ENCODE measurements around the gene SPATA22.
"Not testable (repeated sequence)": the region's sequence is repeated elsewhere in the genome, so short reads cannot be mapped to it uniquely, and the experiment has no call there.

Gene SPATA22, protein sequence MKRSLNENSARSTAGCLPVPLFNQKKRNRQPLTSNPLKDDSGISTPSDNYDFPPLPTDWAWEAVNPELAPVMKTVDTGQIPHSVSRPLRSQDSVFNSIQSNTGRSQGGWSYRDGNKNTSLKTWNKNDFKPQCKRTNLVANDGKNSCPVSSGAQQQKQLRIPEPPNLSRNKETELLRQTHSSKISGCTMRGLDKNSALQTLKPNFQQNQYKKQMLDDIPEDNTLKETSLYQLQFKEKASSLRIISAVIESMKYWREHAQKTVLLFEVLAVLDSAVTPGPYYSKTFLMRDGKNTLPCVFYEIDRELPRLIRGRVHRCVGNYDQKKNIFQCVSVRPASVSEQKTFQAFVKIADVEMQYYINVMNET

DNA sequence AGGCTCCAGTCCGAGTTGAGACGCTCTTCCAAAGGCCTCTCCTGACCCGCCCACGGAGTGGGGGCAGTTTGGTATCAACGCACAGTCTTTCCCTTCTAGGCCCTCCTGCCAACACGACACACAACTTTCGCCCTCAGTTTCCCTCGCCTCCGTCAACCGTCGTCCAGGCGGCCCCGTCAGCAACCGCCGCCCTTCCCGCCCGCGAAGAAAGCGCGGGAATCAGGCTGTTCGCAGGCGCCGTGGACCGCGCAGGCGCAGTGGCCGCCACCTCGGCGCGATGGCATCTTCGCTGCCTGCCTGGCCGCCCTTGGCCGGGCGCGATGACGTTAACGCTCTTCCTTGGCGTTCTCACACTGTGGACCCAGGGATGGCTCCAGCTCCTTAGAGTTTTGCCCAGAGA, at the start of gene SPATA22:
SPATA22 (minus strand) TSS at position 221 of the 400 bp plus-strand sequence. CDS start 2,494 bp downstream, outside the sequence.
- no peak for DNase-seq (ENCODE audit: low spot score)

DNA sequence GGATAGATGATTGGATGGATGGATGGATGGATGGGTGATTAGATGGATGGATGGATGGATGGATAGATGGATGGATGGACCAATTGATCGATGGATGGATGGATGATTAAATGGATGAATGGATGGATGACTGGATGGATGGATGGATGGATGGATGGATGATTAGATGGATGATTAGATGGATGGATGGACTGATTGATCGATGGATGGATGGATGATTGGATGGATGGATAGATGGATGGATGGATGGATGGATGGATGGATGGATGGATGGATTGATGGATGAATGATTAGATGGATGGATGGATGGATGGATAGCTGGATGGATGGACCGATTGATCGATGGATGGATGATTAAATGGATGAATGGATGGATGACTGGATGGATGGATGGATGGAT, 47.9 kb upstream of the SPATA22 start:
- DNase-seq (ENCODE audit: low spot score): not testable (repeated sequence)

DNA sequence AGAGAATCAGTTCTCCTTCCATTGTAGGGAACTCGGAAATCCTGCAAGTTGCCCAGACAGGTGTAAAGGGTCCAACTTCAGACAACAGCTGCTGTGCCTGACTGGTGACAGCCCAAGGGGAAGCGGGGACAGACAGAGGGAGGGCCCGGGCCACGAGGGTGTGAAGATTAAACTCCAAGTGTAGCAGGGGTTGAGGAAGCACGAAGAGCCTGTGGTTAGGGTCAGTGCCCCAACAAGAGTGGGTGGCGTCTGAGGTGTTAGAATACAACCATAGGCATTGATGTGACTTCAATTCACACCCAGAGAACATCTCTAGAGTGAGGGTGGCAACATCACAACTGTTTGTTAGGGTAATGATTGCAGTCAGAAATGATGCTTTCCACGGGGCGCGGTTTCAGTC, 43.3 kb upstream of the SPATA22 start:
- DNase-seq (ENCODE audit: low spot score): no peak

DNA sequence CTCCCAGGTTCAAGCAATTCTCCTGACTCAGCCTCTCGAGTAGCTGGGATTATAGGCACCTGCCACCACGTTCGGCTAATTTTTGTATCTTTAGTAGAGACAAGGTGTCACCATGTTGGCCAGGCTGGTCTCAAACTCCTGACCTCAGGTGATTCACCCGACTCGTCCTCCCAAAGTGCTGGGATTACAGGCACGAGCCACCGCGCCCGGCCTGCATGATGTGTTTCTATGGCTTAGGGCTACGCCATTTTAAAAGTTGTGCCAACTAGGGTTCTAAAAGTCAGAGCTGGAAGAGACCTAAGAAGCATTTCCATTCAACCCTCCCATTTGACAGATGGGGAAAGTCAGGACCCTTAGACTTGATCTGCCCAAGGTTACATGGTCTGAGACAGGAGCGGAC, 42.5 kb upstream of the SPATA22 start:
- DNase-seq (ENCODE audit: low spot score): not testable (repeated sequence)

DNA sequence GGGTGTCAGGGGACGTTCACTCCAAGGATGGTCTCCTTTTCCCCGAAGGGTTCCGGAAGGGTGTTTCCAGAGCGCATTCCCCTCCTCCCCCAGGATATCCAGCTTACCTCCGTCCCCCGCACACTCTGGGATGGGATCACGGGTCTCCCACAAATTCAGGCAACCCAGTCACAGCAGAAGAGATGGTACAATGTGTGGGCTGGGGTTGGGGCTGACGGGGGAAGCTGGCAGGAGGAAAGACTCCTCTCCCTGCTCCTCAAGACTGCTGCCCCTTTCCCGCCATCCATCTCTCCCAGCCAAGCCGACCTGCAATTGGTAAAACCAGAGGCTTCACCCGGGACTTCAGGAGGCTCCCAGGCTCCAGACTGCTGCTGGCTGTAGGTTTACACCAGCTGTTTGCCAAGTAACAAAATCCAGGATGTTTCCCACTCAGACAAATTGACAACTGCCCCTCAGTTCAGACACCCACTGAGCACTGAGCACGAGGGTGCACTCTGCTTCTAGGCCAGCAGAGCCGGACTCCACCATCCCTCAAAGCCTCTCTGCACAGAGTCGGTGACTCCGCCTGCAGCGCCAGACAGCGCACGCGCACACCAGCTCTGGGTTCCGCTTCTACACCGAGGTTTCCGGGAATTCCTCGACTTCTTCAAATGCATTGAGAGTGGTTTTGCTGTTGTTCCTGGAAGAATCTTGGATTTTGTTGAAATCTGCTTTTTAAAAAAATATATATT, 41.9 kb upstream of the SPATA22 start:
- DNase-seq (ENCODE audit: low spot score): no peak

DNA sequence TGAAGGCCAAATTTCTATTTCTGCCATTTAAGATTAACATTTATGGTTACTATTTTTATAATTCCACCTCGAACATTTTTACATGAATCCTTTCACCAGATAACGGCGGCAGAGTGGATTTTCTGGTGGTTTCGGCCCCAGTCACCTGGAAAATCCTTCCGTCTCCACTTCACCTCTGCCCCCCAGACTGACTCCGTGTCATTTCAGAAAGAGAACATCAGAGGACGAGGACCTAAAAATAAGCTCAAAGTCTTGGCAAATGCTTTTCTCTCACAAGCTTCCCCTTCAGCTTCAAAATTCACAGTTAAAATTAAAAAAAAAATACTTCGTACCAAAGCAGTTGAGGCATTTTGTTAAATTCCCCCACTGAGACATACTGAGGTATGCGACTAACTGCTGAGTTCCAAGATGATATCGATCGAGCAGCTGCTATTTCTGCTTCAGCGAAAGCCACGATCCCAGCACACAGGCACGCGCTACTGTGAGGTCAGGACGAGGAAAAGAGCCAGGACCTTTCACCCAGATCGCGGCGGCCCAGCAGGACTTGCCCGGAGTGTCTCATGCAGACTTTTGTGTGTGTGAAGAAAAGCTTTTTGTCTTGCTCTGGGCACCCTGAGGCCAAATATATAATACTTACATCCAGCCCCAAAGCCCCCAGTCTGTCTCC, 41.0 kb upstream of the SPATA22 start:
- peak; percentile 87 for DNase-seq (ENCODE audit: low spot score)

DNA sequence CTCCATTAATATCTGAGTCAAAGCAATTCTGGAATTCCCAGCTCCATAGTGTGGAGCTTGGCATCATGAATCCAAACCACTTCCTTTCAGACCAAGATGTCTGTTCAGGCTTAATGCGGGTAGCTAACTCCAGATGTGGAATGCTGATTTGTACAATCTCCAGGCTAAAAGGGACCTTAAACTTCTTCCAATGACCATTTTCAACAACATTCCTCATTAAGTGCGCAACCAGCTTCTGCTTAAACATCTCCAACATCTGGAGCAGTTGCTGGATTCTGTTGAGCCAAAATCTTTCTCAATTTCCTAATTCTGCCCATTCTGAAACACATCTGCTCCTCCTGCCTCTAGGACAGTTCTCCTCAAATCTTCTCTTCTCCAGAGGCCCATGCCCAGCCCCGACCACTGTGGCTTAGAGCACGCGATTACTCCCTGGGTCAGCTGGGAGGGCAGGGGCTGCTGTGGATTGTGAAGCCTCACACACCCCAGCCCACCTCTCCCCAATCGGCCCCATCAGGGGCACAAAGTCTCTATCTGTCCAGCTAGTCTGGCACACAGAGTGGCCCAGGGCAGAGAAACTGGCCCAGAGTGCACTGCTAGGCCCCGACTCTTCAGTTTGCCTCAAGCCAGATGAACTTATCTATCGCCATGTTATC, 40.4 kb upstream of the SPATA22 start:
- peak; percentile 60 for DNase-seq (ENCODE audit: low spot score)

DNA sequence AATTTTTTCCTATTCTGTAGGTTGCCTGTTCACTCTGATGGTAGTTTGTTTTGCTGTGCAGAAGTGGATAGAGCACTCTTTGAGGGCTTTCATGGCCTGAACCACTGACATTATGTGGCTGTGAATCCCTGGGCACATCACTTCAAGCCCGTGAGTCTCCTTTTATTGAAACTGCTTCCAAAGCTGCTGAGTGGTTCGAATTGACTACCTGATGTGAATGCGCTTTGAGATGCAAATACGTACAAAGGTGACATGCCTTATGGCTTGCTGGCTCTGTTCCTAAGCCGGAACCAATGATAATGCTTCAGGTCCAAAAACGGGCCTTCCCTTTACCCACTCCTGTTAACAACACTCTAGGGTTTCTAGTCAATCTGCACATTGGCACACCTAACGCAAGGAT, 38.5 kb upstream of the SPATA22 start:
- no peak for DNase-seq (ENCODE audit: low spot score)

DNA sequence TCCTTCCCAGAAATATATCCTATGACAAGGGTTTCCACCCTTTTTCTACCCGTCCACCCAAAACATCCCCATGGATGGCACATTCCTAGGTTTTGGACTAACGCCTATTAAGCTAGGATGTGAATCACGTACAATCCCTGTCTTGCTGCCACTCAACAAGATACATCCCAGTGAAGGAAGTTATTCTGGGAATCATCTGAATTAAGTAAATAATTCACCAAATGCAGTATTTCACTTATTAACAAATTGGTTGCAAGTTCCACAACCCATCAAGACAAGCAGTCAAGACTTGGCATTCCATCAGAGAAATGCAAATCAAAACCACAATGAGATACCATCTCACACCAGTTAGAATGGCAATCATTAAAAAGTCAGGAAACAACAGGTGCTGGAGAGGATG, 36.2 kb upstream of the SPATA22 start:
- DNase-seq (ENCODE audit: low spot score): no peak

DNA sequence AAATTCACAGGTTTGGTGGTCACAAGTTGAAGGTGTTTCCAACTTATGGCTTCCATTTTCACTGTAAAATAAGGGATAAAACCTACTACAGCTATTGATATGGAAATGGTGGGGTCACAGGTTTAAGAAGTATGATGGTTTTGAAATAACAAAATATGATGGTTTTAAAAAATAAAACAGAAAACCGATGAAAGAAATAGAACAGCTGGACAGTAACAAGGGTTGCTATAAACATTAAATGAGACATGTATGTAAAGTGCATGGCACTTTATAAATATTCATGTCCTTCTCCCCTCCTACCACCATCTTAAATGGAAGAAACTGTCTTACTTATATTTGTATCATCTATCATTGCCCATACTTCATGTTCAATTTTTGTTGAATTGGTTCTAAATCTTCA, 35.5 kb upstream of the SPATA22 start:
- no peak for DNase-seq (ENCODE audit: low spot score)

DNA sequence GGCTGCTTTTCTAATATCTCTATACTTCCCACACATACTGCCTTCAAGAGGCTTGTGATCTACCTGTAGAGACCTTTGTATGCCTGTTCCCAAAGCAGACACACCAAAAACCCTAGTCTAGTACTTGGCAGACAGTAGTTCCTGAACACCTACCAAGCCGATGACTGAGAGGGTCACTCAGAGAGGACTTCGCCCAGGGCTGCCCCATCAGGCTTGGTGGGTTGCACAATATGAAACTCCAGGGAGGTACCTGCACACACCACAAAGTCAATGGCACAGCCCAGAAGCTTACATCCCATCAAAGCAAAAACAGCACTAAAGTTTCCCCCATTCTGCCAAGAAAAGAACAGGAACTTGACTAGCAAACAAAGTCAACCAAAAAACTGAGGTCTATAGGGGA, 34.4 kb upstream of the SPATA22 start:
- no peak for DNase-seq (ENCODE audit: low spot score)

DNA sequence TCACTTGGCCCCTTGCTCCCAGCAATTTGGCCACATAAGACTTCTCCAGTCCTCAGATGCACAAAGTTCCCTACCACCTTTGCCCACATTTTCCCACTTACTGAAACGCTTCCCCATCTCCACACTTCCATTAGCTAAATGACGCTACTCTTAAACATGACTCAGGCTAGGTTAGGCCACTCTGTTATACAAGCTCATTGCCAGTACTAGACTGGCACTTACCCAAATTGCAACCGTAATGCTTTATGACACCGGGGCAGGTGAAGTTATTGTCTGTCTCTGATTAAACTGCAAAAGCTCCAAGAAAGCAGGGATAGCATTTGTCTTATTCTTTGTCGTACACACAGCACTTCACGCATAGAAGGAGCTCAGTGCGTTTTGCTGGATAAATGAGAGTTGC, 33.4 kb upstream of the SPATA22 start:
- DNase-seq (ENCODE audit: low spot score): no peak

DNA sequence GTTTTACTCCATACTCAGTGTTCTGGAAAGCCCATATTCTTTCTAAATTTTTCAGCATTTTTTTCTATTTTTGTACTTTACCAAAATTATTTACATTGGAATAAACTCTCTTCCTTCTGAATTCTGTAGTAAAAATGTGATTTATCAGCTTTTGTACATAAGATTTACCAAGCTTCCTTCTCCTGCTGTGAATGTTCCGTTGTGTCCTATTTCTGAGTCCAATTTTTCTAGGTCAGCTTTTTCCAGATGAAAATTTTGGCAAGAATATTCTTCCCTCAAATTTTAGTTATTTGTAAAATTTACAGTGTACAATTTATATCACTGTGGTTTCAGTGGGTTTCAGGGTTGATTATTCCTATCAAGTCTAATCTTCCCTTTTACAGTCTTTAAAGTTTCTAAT, 31.7 kb upstream of the SPATA22 start:
- no peak for DNase-seq (ENCODE audit: low spot score)

DNA sequence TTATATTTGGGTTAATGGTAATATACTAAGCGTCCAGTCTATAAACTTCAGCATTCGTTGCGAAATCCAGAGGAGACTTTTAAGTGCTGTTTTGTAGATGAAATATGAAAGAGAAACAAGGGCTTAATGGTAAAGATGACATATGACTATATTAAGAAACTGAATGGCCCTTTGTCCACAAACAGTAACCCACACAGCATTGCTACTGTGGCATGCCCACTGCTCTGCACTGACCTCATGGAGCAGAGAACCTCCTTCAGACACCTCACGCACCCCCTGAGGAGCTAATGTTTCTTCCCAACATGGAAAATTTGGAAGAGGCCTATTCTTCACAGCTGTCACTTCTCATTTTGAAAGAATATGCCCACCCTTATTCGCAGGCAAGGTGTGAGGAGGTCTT, 30.8 kb upstream of the SPATA22 start:
- DNase-seq (ENCODE audit: low spot score): no peak

DNA sequence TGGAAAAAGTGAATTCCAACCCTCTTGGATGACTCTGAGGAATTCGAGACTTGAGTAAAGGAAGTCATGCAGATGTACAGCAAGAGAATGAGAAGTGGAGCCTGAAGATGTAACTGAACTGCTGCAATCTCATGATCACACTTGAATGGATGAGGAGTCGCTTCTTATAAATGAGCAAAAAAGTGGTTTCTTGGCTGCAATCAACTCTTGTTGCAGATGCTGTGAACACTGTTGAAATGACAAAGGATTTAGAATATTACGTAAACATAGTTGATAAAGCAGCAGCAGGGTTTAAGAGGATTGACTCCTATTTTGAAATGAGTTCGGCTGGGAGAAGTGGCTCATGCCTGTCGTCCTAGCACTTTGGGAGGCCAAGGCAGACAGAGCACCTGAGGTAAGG, 29.7 kb upstream of the SPATA22 start:
- no peak for DNase-seq (ENCODE audit: low spot score)

DNA sequence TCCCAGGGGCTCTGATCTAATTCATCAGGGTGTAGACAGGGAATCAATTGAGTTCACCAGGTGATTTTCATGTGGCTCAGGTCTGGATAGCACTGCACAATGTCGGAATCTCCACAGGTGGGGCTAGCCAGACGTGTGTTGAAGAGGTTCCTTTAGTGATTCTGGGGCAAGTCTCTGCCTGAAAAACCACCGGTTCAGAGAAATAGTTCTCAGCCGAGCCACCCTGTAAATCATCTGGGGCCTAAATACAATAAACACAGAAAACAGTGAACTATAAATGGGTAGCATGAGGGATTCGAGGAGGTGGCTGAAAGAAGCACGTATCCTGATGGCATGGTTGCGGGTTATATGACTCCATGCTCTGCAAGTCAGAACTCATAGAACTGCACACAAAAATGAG, 25.5 kb upstream of the SPATA22 start:
- no peak for DNase-seq (ENCODE audit: low spot score)

DNA sequence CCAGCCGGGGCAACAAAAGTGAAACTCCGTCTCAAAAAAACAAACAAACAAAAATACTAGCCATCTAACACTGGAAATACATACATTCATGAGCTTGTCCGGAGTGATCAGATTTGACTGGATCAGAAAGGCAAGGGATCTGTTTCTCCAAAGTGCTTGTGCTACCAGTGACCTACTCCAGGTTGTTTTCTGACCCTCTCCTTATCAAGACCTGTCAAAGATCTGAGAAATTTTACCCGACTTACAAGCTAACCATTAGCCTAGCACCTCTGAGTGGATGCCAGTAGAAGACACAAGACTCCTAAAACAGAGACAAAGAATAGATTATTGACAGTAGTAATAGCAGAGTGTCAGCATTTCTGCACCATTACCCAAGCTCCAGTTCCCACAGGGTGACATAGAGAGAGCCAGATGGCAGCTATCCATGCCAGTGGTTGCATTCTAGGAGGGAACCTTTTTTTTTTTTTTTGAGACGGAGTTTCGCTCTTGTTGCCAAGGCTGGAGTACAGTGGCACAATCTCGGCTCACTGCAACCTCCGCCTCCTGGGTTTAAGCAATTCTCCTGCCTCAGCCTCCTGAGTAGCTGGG, 14.0 kb upstream of the SPATA22 start:
- DNase-seq (ENCODE audit: low spot score): no peak

DNA sequence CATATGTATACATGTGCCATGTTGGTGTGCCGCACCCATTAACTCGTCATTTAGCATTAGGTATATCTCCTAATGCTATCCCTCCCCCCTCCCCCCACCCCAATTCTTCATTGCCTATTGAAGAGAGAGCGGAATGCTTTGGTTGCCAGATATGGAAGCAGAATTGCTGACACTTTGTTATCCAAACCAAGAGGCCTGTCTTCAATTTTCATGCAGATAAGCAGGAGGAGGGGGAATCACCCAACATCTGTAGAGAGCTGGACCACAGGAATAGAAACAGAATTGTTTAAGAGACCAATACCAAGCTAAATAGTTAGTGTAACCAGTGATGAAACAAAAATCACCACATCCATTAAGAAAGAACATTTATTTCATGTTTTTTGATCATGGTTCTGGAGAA, 11.2 kb upstream of the SPATA22 start:
- no peak for DNase-seq (ENCODE audit: low spot score)

DNA sequence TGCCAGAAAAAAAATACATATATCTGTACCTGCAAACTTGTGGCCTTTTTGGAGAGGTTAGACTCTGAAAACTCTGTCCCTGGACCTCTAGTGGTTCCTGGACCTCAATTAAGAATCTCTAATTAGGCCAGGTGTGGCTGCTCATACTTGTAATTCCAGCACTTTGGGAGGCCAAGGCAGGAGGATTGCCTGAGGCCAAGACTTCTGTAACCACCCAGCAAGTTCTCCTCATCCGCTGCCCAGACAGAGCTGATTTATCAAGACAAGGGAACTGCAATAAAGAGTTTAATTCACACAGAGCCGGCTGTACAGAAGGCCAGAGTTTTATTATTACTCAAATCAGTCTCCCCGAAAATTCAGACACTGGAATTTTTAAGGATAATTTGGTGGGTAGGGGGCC, 8.4 kb upstream of the SPATA22 start:
- DNase-seq (ENCODE audit: low spot score): no peak

DNA sequence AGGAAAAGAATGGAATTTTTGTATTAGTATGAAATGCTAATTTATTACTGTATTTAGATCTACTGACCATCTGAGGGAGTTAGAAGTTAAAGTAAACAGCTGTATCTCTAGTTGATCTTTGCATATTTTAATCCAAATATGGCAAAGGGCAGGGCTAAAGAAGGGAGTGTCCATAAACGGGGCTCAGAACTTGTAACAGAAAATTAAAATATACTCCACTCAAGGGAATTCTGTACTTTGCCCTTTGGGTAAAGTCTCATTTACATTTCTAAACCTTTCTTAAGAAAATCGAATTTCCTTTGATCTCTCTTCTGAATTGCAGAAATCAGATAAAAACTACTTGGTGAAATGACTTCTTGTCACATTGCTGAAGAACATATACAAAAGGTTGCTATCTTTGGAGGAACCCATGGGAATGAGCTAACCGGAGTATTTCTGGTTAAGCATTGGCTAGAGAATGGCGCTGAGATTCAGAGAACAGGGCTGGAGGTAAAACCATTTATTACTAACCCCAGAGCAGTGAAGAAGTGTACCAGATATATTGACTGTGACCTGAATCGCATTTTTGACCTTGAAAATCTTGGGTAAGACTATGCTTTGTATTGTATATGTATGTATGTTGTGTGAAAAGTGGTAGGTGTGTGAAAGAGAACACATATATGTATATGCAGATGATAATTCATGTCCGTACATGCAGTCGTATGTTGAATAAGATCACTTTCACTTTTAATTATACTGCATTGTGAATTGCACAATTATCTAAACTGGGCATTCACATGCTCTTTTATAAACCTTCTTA, 4.4 kb upstream of the SPATA22 start, which contains the start of gene ASPA:
ASPA (plus strand) TSS at position 186 of the 799 bp plus-strand sequence; CDS start at position 349, 163 bp downstream.
- peak; percentile 65 for DNase-seq (ENCODE audit: low spot score)

DNA sequence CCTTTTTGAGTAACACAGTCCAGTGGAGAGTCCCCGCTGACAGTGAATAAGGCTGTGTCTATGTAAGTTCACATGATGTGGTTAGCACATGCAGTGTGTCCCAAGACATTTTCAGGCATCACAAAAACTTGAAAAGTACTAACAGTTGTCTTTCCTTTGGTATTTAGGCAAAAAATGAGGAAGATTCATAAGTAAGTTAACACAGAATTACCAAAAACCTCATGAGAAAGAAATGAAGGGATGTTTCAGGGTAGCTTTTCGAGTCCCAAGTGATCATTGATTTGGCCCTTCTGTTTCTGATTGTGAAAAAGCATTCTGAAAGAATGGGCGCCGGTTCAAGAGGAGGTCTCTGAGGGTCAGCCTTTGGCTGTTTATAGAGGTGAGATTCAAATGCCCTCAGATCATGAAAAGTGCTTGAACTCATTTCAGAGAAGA, 3.6 kb upstream of the SPATA22 start:
- DNase-seq (ENCODE audit: low spot score): no peak
